Muscle of back (tissue), 11 donors: ENCODE results near the gene FOSL2. TPM values are rescaled to one million over a fixed set of nuclear protein-coding genes. Genes with fewer than 3 reads are reported as not detected.
A peak's percentile ranks its signal among the peaks of the same experiment; 100 is the strongest.

Experiments used
- DNase-seq, 3 donors: peaks; one replicate each; pipeline versions ENCODE4 v3.0.0 to v3.0.0-alpha.2; 2013
- polyA plus RNA-seq, 10 donors: library from polyadenylated mRNA; unstranded; fragments of 120-200 nt; gene quantifications; one replicate each; pipeline ENCODE4 v1.2.1, GENCODE V29; 2013; ENCODE audit not compliant: insufficient read length in 10 of 10

Gene FOSL2
- polyA plus RNA-seq, 10 donors = 11.9 to 30.0 (median 15.4) TPM

GRCh38 chr2:28429636-28430376, 37.1 kb downstream of the FOSL2 start:
- DNase-seq = no peak

- no peak for DNase-seq
Observed at GRCh38 chr2:28430377-28430765, 37.7 kb downstream of the FOSL2 start.

- no peak for DNase-seq
Observed at GRCh38 chr2:28430788-28431418, 38.2 kb downstream of the FOSL2 start.

- no peak for DNase-seq
Observed at GRCh38 chr2:28431741-28432140, 39.1 kb downstream of the FOSL2 start.

GRCh38 chr2:28432362-28432761, 39.7 kb downstream of the FOSL2 start:
- no peak for DNase-seq

- no peak for DNase-seq
Observed at GRCh38 chr2:28433215-28433614, 40.6 kb downstream of the FOSL2 start.

- DNase-seq = no peak
Observed at GRCh38 chr2:28433935-28434599, 41.4 kb downstream of the FOSL2 start.

- peak in 1 of 3 donors; percentile 35 for DNase-seq
Observed at GRCh38 chr2:28434600-28434989, 41.9 kb downstream of the FOSL2 start.

GRCh38 chr2:28435241-28435640, 42.6 kb downstream of the FOSL2 start:
- no peak for DNase-seq

- no peak for DNase-seq
Observed at GRCh38 chr2:28435814-28436351, 43.2 kb downstream of the FOSL2 start.

- DNase-seq = no peak
Observed at GRCh38 chr2:28436525-28437051, 43.9 kb downstream of the FOSL2 start.

GRCh38 chr2:28437149-28437835, 44.6 kb downstream of the FOSL2 start:
- DNase-seq = no peak

- no peak for DNase-seq
Observed at GRCh38 chr2:28437918-28438317, 45.3 kb downstream of the FOSL2 start.

- no peak for DNase-seq
Observed at GRCh38 chr2:28438532-28439063, 45.9 kb downstream of the FOSL2 start.

- DNase-seq = no peak
Observed at GRCh38 chr2:28439127-28439526, 46.5 kb downstream of the FOSL2 start.

GRCh38 chr2:28439763-28440162, 47.1 kb downstream of the FOSL2 start:
- no peak for DNase-seq

GRCh38 chr2:28442328-28442727, 49.7 kb downstream of the FOSL2 start:
- no peak for DNase-seq

- DNase-seq = no peak
Observed at GRCh38 chr2:28444956-28445355, 52.3 kb downstream of the FOSL2 start.

- DNase-seq = peak in 1 of 3 donors; percentile 92
Observed at GRCh38 chr2:28445448-28446258, 53.0 kb downstream of the FOSL2 start.

GRCh38 chr2:28446531-28446930, 53.9 kb downstream of the FOSL2 start:
- no peak for DNase-seq

GRCh38 chr2:28447086-28447485, 54.4 kb downstream of the FOSL2 start:
- DNase-seq = no peak
